Peyer's patch (tissue), 4 donors: ENCODE measurements around the gene TTC21B. TPM values are rescaled to one million over a fixed set of nuclear protein-coding genes. Genes with fewer than 3 reads are reported as not detected.

ENCODE experiments used
- DNase-seq, 3 donors: peaks; one replicate each; pipeline ENCODE4 v3.0.0-alpha.2; 2017 to 2019
- H3K27ac ChIP-seq, 4 donors: fragments of 200-600 bp; sonication (generic); one replicate each; pipeline ENCODE4 v1.5.1; 2016 to 2019
- H3K27me3 ChIP-seq, 2 donors: fragments of 200-600 bp; sonication (generic); one replicate each; pipeline ENCODE4 v1.5.1; 2019
- H3K36me3 ChIP-seq, 3 donors: fragments of 200-600 bp; sonication (generic); one replicate each; pipeline ENCODE4 v1.5.1; 2016 to 2019
- H3K4me1 ChIP-seq, 4 donors: fragments of 200-600 bp; sonication (generic); one replicate each; pipeline ENCODE4 v1.5.1; 2016 to 2019
- H3K4me3 ChIP-seq, 4 donors: fragments of 200-600 bp; sonication (generic); 1 replicate in 3 of 4; 2 replicates in 1 of 4; pipeline ENCODE4 v1.5.1; 2016 to 2019; ENCODE audit warnings: mild to moderate bottlenecking in 1 of 4
- H3K9me3 ChIP-seq, 4 donors: fragments of 200-600 bp; sonication (generic); one replicate each; pipeline ENCODE4 v1.5.1; 2016 to 2019; ENCODE audit warnings: mild to moderate bottlenecking in 1 of 4
- CTCF ChIP-seq, 6 experiments: fragments of 450-650 bp in 4 of 6; fragments of 200-600 bp in 2 of 6; sonication (generic) in 1 of 6; IDR thresholded peaks; one replicate each; pipeline ENCODE4 v1.5.1; 2017 to 2019; ENCODE audit warnings: antibody characterized with exemption in 6 of 6, mild to moderate bottlenecking in 3 of 6, moderate library complexity in 1 of 6
- POLR2A ChIP-seq, 2 donors: fragments of 450-650 bp; IDR thresholded peaks; one replicate each; pipeline ENCODE4 v1.5.1; 2017; ENCODE audit warnings: antibody characterized with exemption in 2 of 2, mild to moderate bottlenecking in 2 of 2, moderate library complexity in 2 of 2
- total RNA-seq, 4 donors: library from RNA; depleted of rRNA; stranded (reverse); fragments of >200 nt; gene quantifications; one replicate each; pipeline ENCODE4 v1.1.0, GENCODE V29; 2016

The TTC21B gene
- total RNA-seq, 4 donors from 2014 or later, result 14.2 to 47.9 (median 32.6) TPM

DNA sequence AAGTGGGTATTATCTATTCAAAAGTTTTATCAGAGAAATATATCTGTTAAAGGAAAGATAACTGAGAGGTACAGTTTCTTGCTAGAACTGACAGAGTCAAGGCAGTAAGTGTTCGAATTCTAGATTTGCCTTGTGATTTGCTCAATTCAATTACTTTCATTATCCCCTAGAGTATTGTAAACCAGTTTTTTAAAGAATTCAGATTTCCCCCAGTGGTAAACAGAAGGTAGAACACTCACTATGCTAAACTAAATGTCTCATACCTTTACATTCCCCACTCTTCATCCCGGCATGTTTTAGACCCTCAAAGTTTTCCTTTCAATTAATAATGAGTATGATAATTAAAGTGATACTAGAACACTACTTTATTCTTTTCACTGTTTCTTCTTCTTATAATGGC lies 28.6 kb downstream of the TTC21B start:
- Histone ChIP-seq H3K27me3 (no peaks in the 10 kb centered on the region), H3K4me3 (no peak overlapping the region), H3K9me3 (no peaks in the 10 kb centered on the region), H3K27ac (no peak overlapping the region), H3K4me1 (no peaks in the 10 kb centered on the region), H3K36me3 (peaks cover 0 to 38% (median 0%) of the 10 kb centered on the region in 3 donors)
- DNase-seq, result no peak
- TF ChIP-seq CTCF (IDR thresholded peaks at IDR 0.05), result no peak
- TF ChIP-seq POLR2A (IDR thresholded peaks at IDR 0.05), result no peak

DNA sequence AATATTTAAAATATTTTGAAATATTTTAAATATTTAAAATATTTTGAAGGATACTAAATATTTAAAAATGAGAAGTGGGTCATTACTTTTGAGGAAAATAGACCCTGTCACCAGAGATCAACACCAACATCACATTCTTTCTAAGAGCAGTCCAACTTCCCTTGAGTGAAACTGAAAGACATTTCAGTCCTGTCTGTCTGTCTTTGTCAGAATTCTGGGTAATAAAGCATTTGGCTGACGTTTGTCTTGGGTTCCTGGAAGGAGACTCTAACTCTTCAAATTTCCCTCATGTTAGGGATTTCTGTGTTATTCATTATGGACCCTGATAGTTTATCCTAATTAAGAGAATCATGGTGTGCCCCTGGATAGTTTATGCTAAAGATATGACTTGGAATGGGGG lies 32.8 kb downstream of the TTC21B start:
- Histone ChIP-seq H3K36me3 (peaks cover 0 to 28% (median 0%) of the 10 kb centered on the region in 3 donors), H3K27ac (no peak overlapping the region), H3K4me3 (no peak overlapping the region), H3K4me1 (no peaks in the 10 kb centered on the region), H3K9me3 (no peaks in the 10 kb centered on the region), H3K27me3 (no peaks in the 10 kb centered on the region)
- DNase-seq, result no peak
- TF ChIP-seq POLR2A (IDR thresholded peaks at IDR 0.05), result no peak
- TF ChIP-seq CTCF (IDR thresholded peaks at IDR 0.05), result no peak

DNA sequence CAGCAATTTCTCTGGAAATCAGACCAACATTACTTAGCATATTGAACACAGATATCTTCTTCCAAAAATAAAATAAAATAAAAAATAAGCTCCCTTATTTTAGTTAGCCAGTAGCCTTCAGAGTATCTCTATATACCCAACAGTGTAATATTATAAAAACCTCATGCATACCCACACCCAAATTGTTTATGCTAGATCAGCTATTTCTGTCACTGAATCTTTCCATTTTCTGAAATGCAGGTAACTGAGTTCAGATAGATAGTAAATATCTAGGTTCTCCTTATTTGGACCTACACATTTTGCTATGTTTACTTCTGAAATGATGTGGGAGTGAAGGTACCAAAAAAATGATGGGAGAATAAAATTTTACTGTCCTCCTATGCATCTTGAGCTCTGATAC lies 39.9 kb downstream of the TTC21B start:
- no peak for DNase-seq
- H3K36me3 ChIP-seq, result peaks cover 0 to 47% (median 0%) of the 10 kb centered on the region in 3 donors
- no peaks in the 10 kb centered on the region for H3K9me3 ChIP-seq
- no peak overlapping the region for H3K27ac ChIP-seq
- H3K27me3 ChIP-seq, result no peaks in the 10 kb centered on the region
- TF ChIP-seq POLR2A (IDR thresholded peaks at IDR 0.05), result no peak
- H3K4me1 ChIP-seq, result no peaks in the 10 kb centered on the region
- no peak overlapping the region for H3K4me3 ChIP-seq

DNA sequence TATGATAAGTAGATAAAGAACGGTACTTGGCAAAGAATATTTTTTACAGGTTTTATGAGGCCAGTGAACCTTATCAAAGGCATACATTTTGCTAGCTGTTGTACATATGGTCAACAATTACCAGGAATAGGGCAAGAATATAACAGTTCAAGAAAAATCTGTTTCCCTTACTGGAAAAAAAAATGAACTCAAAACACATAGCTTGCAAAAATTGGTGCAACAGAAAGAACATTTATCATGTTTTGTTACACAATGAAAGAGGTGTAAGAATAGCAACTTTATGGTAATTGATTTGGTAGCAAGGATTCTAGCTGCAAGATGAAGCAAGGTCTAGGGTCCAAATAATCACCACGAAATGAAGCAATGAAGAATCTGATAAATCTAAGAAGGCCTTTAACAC lies 41.6 kb downstream of the TTC21B start:
- DNase-seq, result no peak
- H3K27me3 ChIP-seq, result no peaks in the 10 kb centered on the region
- H3K27ac ChIP-seq, result no peak overlapping the region
- H3K9me3 ChIP-seq, result no peaks in the 10 kb centered on the region
- no peaks in the 10 kb centered on the region for H3K4me1 ChIP-seq
- no peak overlapping the region for H3K4me3 ChIP-seq
- peaks cover 0 to 37% (median 0%) of the 10 kb centered on the region in 3 donors for H3K36me3 ChIP-seq
- no peak for TF ChIP-seq POLR2A (IDR thresholded peaks at IDR 0.05)
- TF ChIP-seq CTCF (IDR thresholded peaks at IDR 0.05), result no peak

DNA sequence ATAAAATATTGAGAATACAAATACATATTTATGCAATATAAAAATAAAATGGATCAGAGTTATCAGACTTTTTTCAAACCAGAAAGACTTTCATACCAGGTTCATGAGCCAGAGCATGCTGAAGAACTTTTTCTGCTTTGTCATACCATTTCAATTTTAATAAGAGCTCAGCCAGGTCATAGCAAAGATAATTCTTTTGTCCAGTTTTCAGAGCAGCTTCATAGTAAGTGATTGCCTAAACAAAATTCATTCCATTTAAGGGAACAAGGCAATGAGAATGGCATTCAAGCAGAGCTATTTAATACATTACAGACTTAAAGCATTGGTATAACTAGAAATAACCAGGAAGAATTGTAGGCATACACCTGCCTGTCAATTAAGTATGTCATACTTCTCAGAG lies 42.3 kb downstream of the TTC21B start:
- TF ChIP-seq POLR2A (IDR thresholded peaks at IDR 0.05), result no peak
- TF ChIP-seq CTCF (IDR thresholded peaks at IDR 0.05), result no peak

GRCh38 chr2:165909466-165909865 lies 44.1 kb downstream of the TTC21B start:
- Histone ChIP-seq H3K36me3 (peaks cover 0 to 31% (median 0%) of the 10 kb centered on the region in 3 donors), H3K9me3 (no peaks in the 10 kb centered on the region), H3K27ac (no peak overlapping the region), H3K4me3 (no peak overlapping the region), H3K27me3 (no peaks in the 10 kb centered on the region), H3K4me1 (no peaks in the 10 kb centered on the region)
- DNase-seq, result no peak
- TF ChIP-seq POLR2A (IDR thresholded peaks at IDR 0.05), result no peak
- TF ChIP-seq CTCF (IDR thresholded peaks at IDR 0.05), result no peak

More for the DNA sequence above, 42.3 kb downstream of the TTC21B start:
- Histone ChIP-seq H3K4me1 (no peaks in the 10 kb centered on the region), H3K27ac (no peak overlapping the region), H3K9me3 (no peaks in the 10 kb centered on the region), H3K36me3 (peaks cover 0 to 31% (median 0%) of the 10 kb centered on the region in 3 donors), H3K27me3 (no peaks in the 10 kb centered on the region), H3K4me3 (no peak overlapping the region)
- no peak for DNase-seq
